ENCODE results near the gene SGPP1.

The SGPP1 gene, protein sequence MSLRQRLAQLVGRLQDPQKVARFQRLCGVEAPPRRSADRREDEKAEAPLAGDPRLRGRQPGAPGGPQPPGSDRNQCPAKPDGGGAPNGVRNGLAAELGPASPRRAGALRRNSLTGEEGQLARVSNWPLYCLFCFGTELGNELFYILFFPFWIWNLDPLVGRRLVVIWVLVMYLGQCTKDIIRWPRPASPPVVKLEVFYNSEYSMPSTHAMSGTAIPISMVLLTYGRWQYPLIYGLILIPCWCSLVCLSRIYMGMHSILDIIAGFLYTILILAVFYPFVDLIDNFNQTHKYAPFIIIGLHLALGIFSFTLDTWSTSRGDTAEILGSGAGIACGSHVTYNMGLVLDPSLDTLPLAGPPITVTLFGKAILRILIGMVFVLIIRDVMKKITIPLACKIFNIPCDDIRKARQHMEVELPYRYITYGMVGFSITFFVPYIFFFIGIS

DNA sequence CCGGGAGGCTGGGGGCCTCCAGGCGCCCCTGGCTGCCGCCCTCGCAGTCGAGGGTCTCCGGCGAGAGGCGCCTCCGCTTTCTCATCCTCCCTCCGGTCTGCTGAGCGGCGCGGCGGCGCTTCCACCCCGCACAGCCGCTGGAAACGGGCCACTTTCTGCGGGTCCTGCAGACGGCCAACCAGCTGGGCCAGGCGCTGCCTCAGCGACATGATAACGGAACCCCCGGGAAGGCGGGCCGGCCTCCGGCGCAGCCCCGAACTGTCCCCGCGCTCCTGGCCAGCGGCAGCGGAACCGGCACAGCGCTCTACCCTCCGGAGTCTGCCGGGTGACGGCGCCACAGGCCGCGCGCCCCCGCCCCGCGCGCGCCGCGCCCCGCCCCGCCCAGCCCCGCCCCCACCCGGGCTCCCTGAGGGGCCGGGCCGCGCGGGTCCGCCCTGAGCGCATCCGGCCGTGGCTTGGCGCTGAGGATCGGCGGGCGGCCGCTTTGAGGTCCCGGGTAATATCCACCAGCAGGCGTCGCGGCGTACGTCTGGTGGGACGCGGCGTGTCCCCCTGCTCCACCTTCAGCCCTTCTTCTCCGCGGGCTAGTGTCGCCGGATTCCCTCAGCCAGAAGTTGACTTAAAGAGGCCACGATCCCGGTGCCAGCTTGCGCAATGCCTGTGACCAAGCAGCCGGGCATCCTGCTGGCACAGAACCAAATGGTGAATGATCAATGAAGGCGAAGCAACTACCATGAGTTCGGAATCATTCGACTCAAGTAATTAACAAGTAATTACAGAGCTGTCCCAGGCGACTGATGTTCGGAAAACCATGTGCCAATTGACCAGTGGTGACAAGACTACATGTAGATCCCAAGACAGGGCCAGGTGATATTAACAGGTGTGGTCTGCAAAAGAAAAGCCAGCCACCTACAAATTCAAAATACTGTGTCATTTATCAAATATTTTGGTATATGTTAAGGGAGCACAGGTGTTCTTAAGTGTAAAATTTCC lies at the start of gene SGPP1:
SGPP1 (minus strand) TSS at position 330 of the 993 bp plus-strand sequence; CDS start at position 209, 121 bp downstream.
- peak; percentile 86 for DNase-seq (ENCODE audit: low read depth)
- Histone ChIP-seq H3K9ac (ENCODE audit: low read length) (peak within 1 kb of the TSS; percentile 94), H3K9me3 (ENCODE audit: control insufficient read depth, low read length) (no peaks in the 10 kb centered on the region), H3K4me1 (ENCODE audit: control insufficient read depth, insufficient read depth, low read length) (peaks cover 15% of the 10 kb centered on the region), H3K36me3 (ENCODE audit: control insufficient read depth, insufficient read depth, low read length, severe bottlenecking) (no peaks in the 10 kb centered on the region), H3K4me3 (ENCODE audit: low read length) (peak within 1 kb of the TSS; percentile 97), H3K27me3 (replicated peaks; ENCODE audit: control insufficient read depth, insufficient read depth, low read length) (no peaks in the 10 kb centered on the region)

- Histone ChIP-seq H3K27me3 (replicated peaks; ENCODE audit: control insufficient read depth, insufficient read depth, low read length) (no peaks in the 10 kb centered on the region), H3K4me1 (ENCODE audit: control insufficient read depth, insufficient read depth, low read length) (peaks cover 6% of the 10 kb centered on the region), H3K4me3 (ENCODE audit: low read length) (no peak overlapping the region), H3K9ac (ENCODE audit: low read length) (no peak overlapping the region), H3K36me3 (ENCODE audit: control insufficient read depth, insufficient read depth, low read length, severe bottlenecking) (no peaks in the 10 kb centered on the region), H3K9me3 (ENCODE audit: control insufficient read depth, low read length) (no peaks in the 10 kb centered on the region)
- DNase-seq (ENCODE audit: low read depth) = peak; percentile 68
Measured at GRCh38 chr14:63777024-63777423, 49.2 kb upstream of the SGPP1 start.

DNA sequence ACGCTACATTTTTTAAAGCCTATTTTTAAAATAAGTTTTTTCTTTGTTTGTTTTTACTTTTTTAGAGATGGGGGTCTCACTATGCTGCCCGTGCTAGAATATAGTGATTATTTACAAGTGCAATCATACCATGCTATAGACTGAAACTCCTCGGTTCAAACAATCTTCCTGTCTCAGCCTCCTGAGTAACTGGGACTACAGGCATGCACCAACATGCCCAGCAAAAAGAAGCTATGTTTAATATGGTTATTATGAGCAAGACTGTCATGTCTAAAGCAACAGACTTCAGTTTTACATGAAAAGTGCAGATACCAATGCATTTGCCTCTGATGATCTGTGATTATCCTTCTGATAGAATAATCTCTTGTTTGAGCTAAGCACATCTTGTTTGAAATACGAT lies 45.6 kb upstream of the SGPP1 start:
- H3K36me3 ChIP-seq (ENCODE audit: control insufficient read depth, insufficient read depth, low read length, severe bottlenecking) = no peaks in the 10 kb centered on the region
- H3K4me1 ChIP-seq (ENCODE audit: control insufficient read depth, insufficient read depth, low read length) = peaks cover 6% of the 10 kb centered on the region
- no peaks in the 10 kb centered on the region for H3K27me3 ChIP-seq (replicated peaks; ENCODE audit: control insufficient read depth, insufficient read depth, low read length)
- no peaks in the 10 kb centered on the region for H3K9me3 ChIP-seq (ENCODE audit: control insufficient read depth, low read length)
- H3K4me3 ChIP-seq (ENCODE audit: low read length) = no peak overlapping the region
- no peak for DNase-seq (ENCODE audit: low read depth)
- no peak overlapping the region for H3K9ac ChIP-seq (ENCODE audit: low read length)

DNA sequence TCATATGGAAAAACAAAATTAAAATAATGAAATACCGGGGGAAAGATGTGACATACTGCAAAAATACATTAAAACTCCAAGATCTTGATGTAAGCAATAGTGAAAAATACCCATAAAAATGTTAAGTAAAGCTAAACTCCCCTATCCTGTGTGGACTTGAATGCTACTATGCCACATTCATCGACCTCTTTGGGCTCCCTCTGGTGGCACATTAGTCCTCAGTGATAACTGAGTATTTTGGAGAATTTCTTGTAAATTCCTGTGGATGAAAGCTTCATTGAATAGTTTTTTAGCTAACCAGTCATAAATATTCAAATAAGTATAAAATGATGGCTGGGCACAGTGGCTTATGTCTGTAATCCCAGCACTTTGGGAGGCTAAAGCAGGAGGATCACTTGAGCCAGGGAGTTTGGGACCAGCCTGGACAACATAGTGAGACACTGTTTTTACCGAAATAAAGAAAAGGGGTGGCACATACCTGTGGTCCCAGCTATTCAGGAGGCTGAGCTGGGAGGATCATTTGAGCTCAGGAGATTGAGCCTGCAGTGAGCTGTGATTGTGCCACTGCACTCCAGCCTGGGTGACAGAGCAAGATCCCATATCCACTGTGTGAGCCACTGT lies 42.4 kb upstream of the SGPP1 start:
- Histone ChIP-seq H3K4me3 (ENCODE audit: low read length) (no peak overlapping the region), H3K27me3 (replicated peaks; ENCODE audit: control insufficient read depth, insufficient read depth, low read length) (no peaks in the 10 kb centered on the region), H3K36me3 (ENCODE audit: control insufficient read depth, insufficient read depth, low read length, severe bottlenecking) (no peaks in the 10 kb centered on the region), H3K9me3 (ENCODE audit: control insufficient read depth, low read length) (no peaks in the 10 kb centered on the region), H3K4me1 (ENCODE audit: control insufficient read depth, insufficient read depth, low read length) (no peaks in the 10 kb centered on the region), H3K9ac (ENCODE audit: low read length) (no peak overlapping the region)
- DNase-seq (ENCODE audit: low read depth) = peak; percentile 85

GRCh38 chr14:63766611-63767010 lies 38.7 kb upstream of the SGPP1 start:
- Histone ChIP-seq H3K4me3 (ENCODE audit: low read length) (no peak overlapping the region), H3K9ac (ENCODE audit: low read length) (no peak overlapping the region), H3K9me3 (ENCODE audit: control insufficient read depth, low read length) (no peaks in the 10 kb centered on the region), H3K4me1 (ENCODE audit: control insufficient read depth, insufficient read depth, low read length) (no peaks in the 10 kb centered on the region), H3K36me3 (ENCODE audit: control insufficient read depth, insufficient read depth, low read length, severe bottlenecking) (no peaks in the 10 kb centered on the region), H3K27me3 (replicated peaks; ENCODE audit: control insufficient read depth, insufficient read depth, low read length) (no peaks in the 10 kb centered on the region)
- DNase-seq (ENCODE audit: low read depth) = no peak

GRCh38 chr14:63764620-63765139 lies 36.8 kb upstream of the SGPP1 start:
- Histone ChIP-seq H3K27me3 (replicated peaks; ENCODE audit: control insufficient read depth, insufficient read depth, low read length) (no peaks in the 10 kb centered on the region), H3K9me3 (ENCODE audit: control insufficient read depth, low read length) (no peaks in the 10 kb centered on the region), H3K4me3 (ENCODE audit: low read length) (no peak overlapping the region), H3K36me3 (ENCODE audit: control insufficient read depth, insufficient read depth, low read length, severe bottlenecking) (no peaks in the 10 kb centered on the region), H3K9ac (ENCODE audit: low read length) (no peak overlapping the region), H3K4me1 (ENCODE audit: control insufficient read depth, insufficient read depth, low read length) (no peaks in the 10 kb centered on the region)
- no peak for DNase-seq (ENCODE audit: low read depth)

DNA sequence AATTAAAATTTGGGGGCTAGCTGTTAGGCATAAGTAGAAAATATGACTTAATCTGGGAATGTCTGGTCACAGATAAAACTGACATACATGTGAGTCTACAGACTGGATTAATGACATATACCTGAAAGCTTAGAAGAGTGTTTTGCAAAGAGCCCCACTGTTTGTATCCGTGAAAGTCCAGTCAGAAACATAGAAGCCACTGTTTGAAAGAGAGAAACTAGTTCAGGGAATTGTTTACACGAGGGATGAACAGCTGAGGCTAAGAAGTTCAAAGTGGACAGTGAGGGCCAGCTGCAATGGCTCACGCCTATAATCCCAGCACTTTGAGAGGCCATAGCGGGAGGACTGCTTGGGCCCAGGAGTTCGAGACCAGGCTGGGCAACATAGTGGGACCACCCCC lies 36.2 kb upstream of the SGPP1 start:
- no peaks in the 10 kb centered on the region for H3K36me3 ChIP-seq (ENCODE audit: control insufficient read depth, insufficient read depth, low read length, severe bottlenecking)
- no peaks in the 10 kb centered on the region for H3K27me3 ChIP-seq (replicated peaks; ENCODE audit: control insufficient read depth, insufficient read depth, low read length)
- no peaks in the 10 kb centered on the region for H3K4me1 ChIP-seq (ENCODE audit: control insufficient read depth, insufficient read depth, low read length)

GRCh38 chr14:63761351-63762117 lies 33.7 kb upstream of the SGPP1 start:
- H3K36me3 ChIP-seq (ENCODE audit: control insufficient read depth, insufficient read depth, low read length, severe bottlenecking) = no peaks in the 10 kb centered on the region
- H3K9ac ChIP-seq (ENCODE audit: low read length) = no peak overlapping the region
- H3K4me1 ChIP-seq (ENCODE audit: control insufficient read depth, insufficient read depth, low read length) = no peaks in the 10 kb centered on the region
- H3K4me3 ChIP-seq (ENCODE audit: low read length) = no peak overlapping the region
- no peaks in the 10 kb centered on the region for H3K9me3 ChIP-seq (ENCODE audit: control insufficient read depth, low read length)
- no peaks in the 10 kb centered on the region for H3K27me3 ChIP-seq (replicated peaks; ENCODE audit: control insufficient read depth, insufficient read depth, low read length)
- no peak for DNase-seq (ENCODE audit: low read depth)

More for the DNA sequence above, 36.2 kb upstream of the SGPP1 start:
- DNase-seq (ENCODE audit: low read depth) = no peak
- Histone ChIP-seq H3K4me3 (ENCODE audit: low read length) (no peak overlapping the region), H3K9me3 (ENCODE audit: control insufficient read depth, low read length) (no peaks in the 10 kb centered on the region), H3K9ac (ENCODE audit: low read length) (no peak overlapping the region)

DNA sequence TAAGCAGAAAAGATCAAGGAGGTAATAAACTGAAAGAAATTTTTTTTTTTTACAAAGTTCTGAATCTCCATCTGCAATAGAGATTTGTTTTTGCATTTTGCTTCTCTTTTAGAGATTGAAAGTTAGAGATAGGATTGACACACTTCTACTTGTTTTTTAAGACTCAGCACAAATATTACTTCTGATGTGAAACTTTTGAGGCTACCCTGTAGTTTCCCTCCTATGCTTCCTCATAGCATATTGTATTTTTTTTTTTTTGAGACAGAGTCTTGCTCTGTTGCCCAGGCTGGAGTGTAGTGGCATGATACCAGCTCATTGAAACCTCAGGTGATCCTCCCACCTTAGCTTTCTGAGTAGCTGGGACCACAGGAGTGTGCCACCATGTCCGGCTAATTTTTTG lies 32.1 kb upstream of the SGPP1 start:
- DNase-seq (ENCODE audit: low read depth) = no peak
- Histone ChIP-seq H3K4me1 (ENCODE audit: control insufficient read depth, insufficient read depth, low read length) (no peaks in the 10 kb centered on the region), H3K9ac (ENCODE audit: low read length) (peak overlapping the region; percentile 14), H3K27me3 (replicated peaks; ENCODE audit: control insufficient read depth, insufficient read depth, low read length) (no peaks in the 10 kb centered on the region), H3K9me3 (ENCODE audit: control insufficient read depth, low read length) (no peaks in the 10 kb centered on the region), H3K4me3 (ENCODE audit: low read length) (no peak overlapping the region), H3K36me3 (ENCODE audit: control insufficient read depth, insufficient read depth, low read length, severe bottlenecking) (no peaks in the 10 kb centered on the region)

DNA sequence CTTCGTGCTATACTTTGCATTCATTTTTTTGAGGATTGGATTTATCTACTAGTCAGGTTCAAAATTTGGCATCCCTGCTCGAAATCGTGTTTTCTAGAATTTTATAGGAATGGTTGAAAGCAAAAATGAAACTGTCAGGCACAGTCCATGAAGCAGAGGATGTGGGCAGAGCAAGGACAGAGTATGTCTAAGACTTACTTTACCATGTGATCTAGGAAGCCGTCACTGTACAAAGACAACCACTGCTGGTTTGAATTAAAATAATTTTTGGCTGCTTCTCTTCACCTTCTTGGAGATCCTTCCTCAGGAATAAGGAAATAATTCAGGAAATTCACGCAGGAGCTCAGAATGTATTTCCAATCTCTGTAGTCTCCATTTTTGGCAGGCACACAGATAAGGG lies 31.6 kb upstream of the SGPP1 start:
- peak; percentile 32 for DNase-seq (ENCODE audit: low read depth)
- Histone ChIP-seq H3K4me3 (ENCODE audit: low read length) (peak overlapping the region; percentile 51), H3K36me3 (ENCODE audit: control insufficient read depth, insufficient read depth, low read length, severe bottlenecking) (no peaks in the 10 kb centered on the region), H3K27me3 (replicated peaks; ENCODE audit: control insufficient read depth, insufficient read depth, low read length) (no peaks in the 10 kb centered on the region), H3K9ac (ENCODE audit: low read length) (peak overlapping the region; percentile 14), H3K9me3 (ENCODE audit: control insufficient read depth, low read length) (no peaks in the 10 kb centered on the region), H3K4me1 (ENCODE audit: control insufficient read depth, insufficient read depth, low read length) (no peaks in the 10 kb centered on the region)

All from adipocyte (in vitro differentiated cells).